ENCODE data around the gene XRRA1.
"Not testable (repeated sequence)": the region's sequence is repeated elsewhere in the genome, so short reads cannot be mapped to it uniquely, and the experiment has no call there.

Gene XRRA1

GRCh38 chr11:74847395-74847794 lies 101.5 kb downstream of the XRRA1 start:
- DNase-seq: no peak
- H3K27ac Mint-ChIP-seq: no peak overlapping the region
- peaks cover 18% of the 10 kb centered on the region for H3K36me3 Mint-ChIP-seq
- no peaks in the 10 kb centered on the region for H3K27me3 Mint-ChIP-seq
- CTCF ChIA-PET: no interaction called here
- H3K4me1 Mint-ChIP-seq: peaks cover 8% of the 10 kb centered on the region
- H3K9me3 Mint-ChIP-seq: no peaks in the 10 kb centered on the region
- no peak overlapping the region for H3K4me3 Mint-ChIP-seq

GRCh38 chr11:74846770-74847169 lies 102.1 kb downstream of the XRRA1 start:
- H3K27ac Mint-ChIP-seq: no peak overlapping the region

GRCh38 chr11:74845978-74846517 lies 102.8 kb downstream of the XRRA1 start:
- Mint-ChIP-seq H3K9me3 (no peaks in the 10 kb centered on the region), H3K4me1 (peaks cover 8% of the 10 kb centered on the region), H3K4me3 (no peak overlapping the region), H3K27me3 (no peaks in the 10 kb centered on the region), H3K27ac (no peak overlapping the region), H3K36me3 (peaks cover 15% of the 10 kb centered on the region)
- DNase-seq: no peak
- CTCF ChIA-PET: interaction anchor here (0.7 kb wide), 1 partner anchor 211 kb away, joined by 3 read pairs; no protein-coding TSS in a partner anchor

More at GRCh38 chr11:74846770-74847169, 102.1 kb downstream of the XRRA1 start:
- DNase-seq: no peak
- H3K27me3 Mint-ChIP-seq: no peaks in the 10 kb centered on the region
- no peak overlapping the region for H3K4me3 Mint-ChIP-seq
- H3K36me3 Mint-ChIP-seq: peaks cover 20% of the 10 kb centered on the region
- peaks cover 8% of the 10 kb centered on the region for H3K4me1 Mint-ChIP-seq
- no peaks in the 10 kb centered on the region for H3K9me3 Mint-ChIP-seq
- CTCF ChIA-PET: interaction anchor here (0.7 kb wide), 1 partner anchor 211 kb away, joined by 3 read pairs; no protein-coding TSS in a partner anchor

GRCh38 chr11:74844865-74845264 lies 104.0 kb downstream of the XRRA1 start:
- no peak overlapping the region for H3K27ac Mint-ChIP-seq
- no peaks in the 10 kb centered on the region for H3K9me3 Mint-ChIP-seq
- no peak for DNase-seq
- peaks cover 20% of the 10 kb centered on the region for H3K36me3 Mint-ChIP-seq
- peaks cover 8% of the 10 kb centered on the region for H3K4me1 Mint-ChIP-seq
- no peaks in the 10 kb centered on the region for H3K27me3 Mint-ChIP-seq
- CTCF ChIA-PET: no interaction called here
- H3K4me3 Mint-ChIP-seq: no peak overlapping the region

DNA sequence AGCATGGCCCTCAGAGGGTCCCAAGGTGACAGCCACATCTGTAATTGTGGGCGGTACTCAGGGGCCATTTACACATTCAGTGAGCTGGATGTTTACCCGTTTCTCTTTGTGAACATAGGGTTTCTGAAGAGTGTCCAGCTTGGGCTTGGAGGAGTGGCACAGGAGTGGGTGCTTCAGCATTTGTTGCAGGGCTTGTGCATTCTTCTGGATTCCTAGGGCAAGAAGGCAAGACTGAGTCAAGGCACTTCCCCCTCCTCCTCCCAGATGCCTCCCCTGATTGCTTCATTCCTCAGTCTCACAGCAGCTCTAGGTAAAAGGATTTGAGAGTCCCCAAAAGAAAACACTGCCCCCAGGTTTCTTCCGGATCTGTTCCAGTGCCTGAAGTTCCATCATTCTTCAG lies 104.8 kb downstream of the XRRA1 start:
- Mint-ChIP-seq H3K9me3 (no peaks in the 10 kb centered on the region), H3K27ac (no peak overlapping the region), H3K27me3 (no peaks in the 10 kb centered on the region), H3K36me3 (peaks cover 20% of the 10 kb centered on the region), H3K4me1 (peaks cover 8% of the 10 kb centered on the region), H3K4me3 (no peak overlapping the region)
- CTCF ChIA-PET: no interaction called here
- DNase-seq: no peak

GRCh38 chr11:74842967-74843366 lies 105.9 kb downstream of the XRRA1 start:
- CTCF ChIA-PET: no interaction called here
- Mint-ChIP-seq H3K36me3 (peaks cover 20% of the 10 kb centered on the region), H3K4me3 (no peak overlapping the region), H3K4me1 (peaks cover 8% of the 10 kb centered on the region), H3K27ac (no peak overlapping the region), H3K9me3 (no peaks in the 10 kb centered on the region), H3K27me3 (no peaks in the 10 kb centered on the region)
- DNase-seq: no peak

DNA sequence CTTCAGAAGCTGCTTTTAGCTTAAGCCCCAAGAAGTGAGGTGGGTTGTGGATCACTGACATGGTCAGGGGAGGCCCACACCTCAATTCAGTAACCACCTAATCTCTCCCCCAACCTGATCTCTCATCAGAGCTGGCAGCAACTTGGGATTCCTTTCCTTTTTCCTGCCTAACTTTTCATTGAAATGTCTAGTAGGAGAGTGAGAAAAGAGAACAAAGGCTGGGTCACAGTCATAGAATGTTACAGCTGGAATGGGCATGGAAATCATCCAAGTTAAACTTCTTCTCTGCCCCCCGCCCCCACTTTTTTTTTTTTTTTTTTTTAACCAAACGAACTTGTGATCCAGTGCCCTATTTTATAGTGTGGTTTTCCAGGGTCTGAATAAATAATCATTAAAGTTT lies 108.4 kb downstream of the XRRA1 start:
- Mint-ChIP-seq H3K27me3 (no peaks in the 10 kb centered on the region), H3K36me3 (peaks cover 32% of the 10 kb centered on the region), H3K4me1 (no peaks in the 10 kb centered on the region), H3K9me3 (no peaks in the 10 kb centered on the region), H3K4me3 (no peak overlapping the region), H3K27ac (no peak overlapping the region)
- CTCF ChIA-PET: interaction anchor here (1.3 kb wide), 1 partner anchor 101 kb away, joined by 3 read pairs; no protein-coding TSS in a partner anchor
- DNase-seq: no peak

GRCh38 chr11:74839971-74840370 lies 108.9 kb downstream of the XRRA1 start:
- no peak overlapping the region for H3K4me3 Mint-ChIP-seq
- no peak overlapping the region for H3K27ac Mint-ChIP-seq
- H3K36me3 Mint-ChIP-seq: peaks cover 35% of the 10 kb centered on the region
- no peak for DNase-seq
- H3K27me3 Mint-ChIP-seq: no peaks in the 10 kb centered on the region
- no peaks in the 10 kb centered on the region for H3K9me3 Mint-ChIP-seq
- H3K4me1 Mint-ChIP-seq: no peaks in the 10 kb centered on the region
- CTCF ChIA-PET: interaction anchor here (1.3 kb wide), 1 partner anchor 100 kb away, joined by 3 read pairs; no protein-coding TSS in a partner anchor

DNA sequence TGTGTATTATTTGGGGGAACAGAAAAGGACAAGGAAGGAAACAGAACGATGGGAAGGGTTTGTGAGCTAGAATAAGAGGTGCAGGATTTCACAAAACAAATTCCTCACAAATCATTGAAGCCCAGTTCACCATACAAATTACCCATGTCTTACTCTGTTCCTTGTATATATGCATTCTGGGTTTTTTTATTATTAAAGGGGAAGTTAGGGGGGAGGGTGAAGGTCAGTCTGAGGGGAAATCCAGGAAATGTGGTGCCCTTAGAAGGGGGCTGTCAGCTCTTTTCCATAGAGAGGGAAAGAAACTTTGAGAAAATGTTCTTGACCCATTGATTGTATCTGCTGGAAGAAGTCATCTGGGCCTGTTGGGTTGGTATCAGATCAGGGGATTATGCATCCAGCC lies 109.4 kb downstream of the XRRA1 start:
- Mint-ChIP-seq H3K27ac (no peak overlapping the region), H3K36me3 (peaks cover 37% of the 10 kb centered on the region), H3K4me1 (no peaks in the 10 kb centered on the region), H3K4me3 (no peak overlapping the region), H3K27me3 (no peaks in the 10 kb centered on the region), H3K9me3 (no peaks in the 10 kb centered on the region)
- DNase-seq: no peak
- CTCF ChIA-PET: interaction anchor here (1.0 to 1.3 kb wide), 2 partner anchors 12 to 100 kb away, joined by 3 read pairs; no protein-coding TSS in a partner anchor

DNA sequence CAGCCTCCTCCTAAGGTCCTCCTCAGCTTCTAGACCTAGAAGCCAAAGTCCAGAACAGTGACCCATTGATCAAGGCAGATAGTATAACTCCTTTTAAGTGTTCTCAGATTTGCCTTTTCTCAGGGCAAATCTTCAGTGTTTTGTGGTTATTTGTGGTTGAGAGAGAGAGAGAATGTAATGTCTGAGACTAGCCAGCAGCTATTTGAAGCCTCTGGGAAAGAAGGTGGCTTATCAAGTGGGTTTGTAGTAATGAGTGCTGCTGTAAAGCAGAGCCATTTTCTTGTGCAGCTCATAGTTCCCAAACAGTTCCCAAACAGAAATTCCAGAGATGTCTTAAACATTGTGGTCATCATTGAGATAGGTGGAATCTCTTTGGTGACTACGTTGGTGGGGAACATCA lies 110.7 kb downstream of the XRRA1 start:
- Mint-ChIP-seq H3K27ac (no peak overlapping the region), H3K27me3 (no peaks in the 10 kb centered on the region), H3K9me3 (no peaks in the 10 kb centered on the region), H3K4me3 (no peak overlapping the region), H3K36me3 (peaks cover 34% of the 10 kb centered on the region), H3K4me1 (no peaks in the 10 kb centered on the region)
- no peak for DNase-seq
- CTCF ChIA-PET: no interaction called here

DNA sequence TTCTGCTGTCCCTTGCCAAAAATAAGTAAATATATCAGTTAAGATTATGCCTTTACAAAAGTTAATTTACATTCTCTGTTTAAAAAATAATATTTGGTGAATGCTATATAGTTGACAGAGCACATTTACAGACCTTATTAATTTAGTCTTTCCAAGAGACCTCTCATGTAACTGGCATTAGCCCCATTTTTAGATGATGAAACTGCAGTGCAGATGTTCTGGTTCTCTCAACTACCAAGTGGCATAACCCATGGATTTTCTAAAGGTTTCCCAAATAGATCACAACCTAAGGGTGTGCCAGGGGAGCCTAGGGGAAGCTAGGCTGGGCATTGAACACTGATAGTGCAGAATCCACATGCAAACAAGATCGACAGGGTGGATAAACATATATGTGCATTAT lies 111.7 kb downstream of the XRRA1 start:
- H3K9me3 Mint-ChIP-seq: no peaks in the 10 kb centered on the region
- peaks cover 33% of the 10 kb centered on the region for H3K36me3 Mint-ChIP-seq
- no peak overlapping the region for H3K4me3 Mint-ChIP-seq
- no peaks in the 10 kb centered on the region for H3K27me3 Mint-ChIP-seq
- DNase-seq: no peak
- CTCF ChIA-PET: no interaction called here
- no peaks in the 10 kb centered on the region for H3K4me1 Mint-ChIP-seq
- no peak overlapping the region for H3K27ac Mint-ChIP-seq

GRCh38 chr11:74826901-74827300 lies 122.0 kb downstream of the XRRA1 start:
- DNase-seq: no peak
- Mint-ChIP-seq H3K9me3 (peaks cover 44% of the 10 kb centered on the region), H3K36me3 (peaks cover 74% of the 10 kb centered on the region), H3K27ac (no peak overlapping the region), H3K27me3 (no peaks in the 10 kb centered on the region), H3K4me3 (no peak overlapping the region), H3K4me1 (no peaks in the 10 kb centered on the region)
- CTCF ChIA-PET: no interaction called here

GRCh38 chr11:74825596-74825995 lies 123.3 kb downstream of the XRRA1 start:
- Mint-ChIP-seq H3K36me3 (peaks cover 80% of the 10 kb centered on the region), H3K9me3 (peaks cover 44% of the 10 kb centered on the region)
- H3K27me3 Mint-ChIP-seq, H3K4me3 Mint-ChIP-seq, DNase-seq, CTCF ChIA-PET, H3K4me1 Mint-ChIP-seq, H3K27ac Mint-ChIP-seq: not testable (repeated sequence)

GRCh38 chr11:74824285-74824982 lies 124.5 kb downstream of the XRRA1 start:
- Mint-ChIP-seq H3K36me3 (peaks cover 81% of the 10 kb centered on the region), H3K27me3 (no peaks in the 10 kb centered on the region)
- CTCF ChIA-PET: no interaction called here

DNA sequence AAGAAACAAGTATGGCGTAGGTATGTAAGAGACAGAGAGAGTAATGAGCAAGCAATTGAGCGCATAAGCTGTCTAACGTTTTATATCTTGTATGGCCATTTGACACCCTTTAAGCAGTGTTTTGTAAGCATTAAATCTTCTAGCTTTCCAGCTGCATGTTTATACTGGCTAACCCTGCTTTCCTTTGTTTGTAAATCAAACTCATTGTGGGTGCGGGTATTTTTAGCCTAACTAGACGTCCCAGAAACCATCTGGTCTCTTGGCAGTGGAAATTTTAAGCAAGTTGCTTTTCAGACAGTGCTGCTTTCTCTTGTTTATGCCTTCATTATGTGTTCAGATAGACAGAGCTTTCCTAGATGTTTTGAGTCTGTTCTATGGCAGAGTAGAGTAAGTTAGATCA lies 126.7 kb downstream of the XRRA1 start:
- CTCF ChIA-PET: no interaction called here
- no peaks in the 10 kb centered on the region for H3K27me3 Mint-ChIP-seq
- no peak overlapping the region for H3K27ac Mint-ChIP-seq
- peaks cover 23% of the 10 kb centered on the region for H3K4me1 Mint-ChIP-seq
- no peak for DNase-seq
- H3K9me3 Mint-ChIP-seq: peaks cover 32% of the 10 kb centered on the region
- H3K4me3 Mint-ChIP-seq: no peak overlapping the region
- peaks cover 84% of the 10 kb centered on the region for H3K36me3 Mint-ChIP-seq

More at GRCh38 chr11:74824285-74824982, 124.5 kb downstream of the XRRA1 start:
- no peak overlapping the region for H3K4me3 Mint-ChIP-seq
- H3K27ac Mint-ChIP-seq: no peak overlapping the region
- DNase-seq: no peak
- H3K4me1 Mint-ChIP-seq: peaks cover under 1% of the 10 kb centered on the region
- H3K9me3 Mint-ChIP-seq: peaks cover 43% of the 10 kb centered on the region

Data from activated naive CD4-positive, alpha-beta T cell treated with anti-CD3 and anti-CD28 coated beads, Interleukin-2, amount 10 ng/mL, durations not matched to agents 7 days and 5 days (primary cell).